ENCODE data around the gene NKD1. TPM values are rescaled to one million over a fixed set of nuclear protein-coding genes. Genes with fewer than 3 reads are reported as not detected.

Gene NKD1
- total RNA-seq, 1 experiment from 2014 or later, result 0.02 TPM

- H3K9me3 ChIP-seq (replicated peaks), result no peaks in the 10 kb centered on the region
- H3K4me3 ChIP-seq, result no peak overlapping the region
These were observed 7.2 kb downstream of the NKD1 start for GRCh38 chr16:50555269-50555875.

GRCh38 chr16:50555952-50556673, 7.9 kb downstream of the NKD1 start:
- no peaks in the 10 kb centered on the region for H3K4me1 ChIP-seq
- H3K9me3 ChIP-seq (replicated peaks), result no peaks in the 10 kb centered on the region
- no peaks in the 10 kb centered on the region for H3K27me3 ChIP-seq
- no peaks in the 10 kb centered on the region for H3K36me3 ChIP-seq
- no peak overlapping the region for H3K27ac ChIP-seq
- no peak for DNase-seq
- no peak overlapping the region for H3K4me3 ChIP-seq

More at GRCh38 chr16:50555269-50555875, 7.2 kb downstream of the NKD1 start:
- H3K27ac ChIP-seq, result no peak overlapping the region
- DNase-seq, result no peak
- H3K36me3 ChIP-seq, result no peaks in the 10 kb centered on the region
- H3K4me1 ChIP-seq, result no peaks in the 10 kb centered on the region
- H3K27me3 ChIP-seq, result no peaks in the 10 kb centered on the region

GRCh38 chr16:50557046-50557445, 8.8 kb downstream of the NKD1 start:
- H3K36me3 ChIP-seq, result no peaks in the 10 kb centered on the region
- H3K27me3 ChIP-seq, result no peaks in the 10 kb centered on the region
- H3K4me3 ChIP-seq, result no peak overlapping the region
- no peaks in the 10 kb centered on the region for H3K4me1 ChIP-seq
- DNase-seq, result no peak
- H3K9me3 ChIP-seq (replicated peaks), result no peaks in the 10 kb centered on the region
- H3K27ac ChIP-seq, result no peak overlapping the region

- Histone ChIP-seq H3K4me1 (no peaks in the 10 kb centered on the region), H3K27me3 (no peaks in the 10 kb centered on the region), H3K4me3 (no peak overlapping the region), H3K36me3 (no peaks in the 10 kb centered on the region), H3K27ac (no peak overlapping the region), H3K9me3 (replicated peaks) (no peaks in the 10 kb centered on the region)
- no peak for DNase-seq
These were observed 10.7 kb downstream of the NKD1 start for GRCh38 chr16:50558913-50559312.

- H3K27ac ChIP-seq, result no peak overlapping the region
- H3K27me3 ChIP-seq, result no peaks in the 10 kb centered on the region
- H3K36me3 ChIP-seq, result no peaks in the 10 kb centered on the region
- H3K4me3 ChIP-seq, result no peak overlapping the region
- H3K9me3 ChIP-seq (replicated peaks), result no peaks in the 10 kb centered on the region
- H3K4me1 ChIP-seq, result no peaks in the 10 kb centered on the region
- DNase-seq, result no peak
These were observed 11.1 kb downstream of the NKD1 start for GRCh38 chr16:50559342-50559741.

GRCh38 chr16:50559804-50560514, 11.8 kb downstream of the NKD1 start:
- Histone ChIP-seq H3K27me3 (no peaks in the 10 kb centered on the region), H3K9me3 (replicated peaks) (no peaks in the 10 kb centered on the region), H3K4me1 (no peaks in the 10 kb centered on the region), H3K4me3 (no peak overlapping the region), H3K36me3 (no peaks in the 10 kb centered on the region), H3K27ac (no peak overlapping the region)
- DNase-seq, result no peak

GRCh38 chr16:50560903-50561863, 13.0 kb downstream of the NKD1 start:
- Histone ChIP-seq H3K4me3 (no peak overlapping the region), H3K36me3 (no peaks in the 10 kb centered on the region), H3K27me3 (no peaks in the 10 kb centered on the region), H3K4me1 (no peaks in the 10 kb centered on the region), H3K9me3 (replicated peaks) (no peaks in the 10 kb centered on the region), H3K27ac (no peak overlapping the region)
- no peak for DNase-seq

GRCh38 chr16:50562657-50563056, 14.5 kb downstream of the NKD1 start:
- H3K27me3 ChIP-seq, result no peaks in the 10 kb centered on the region
- DNase-seq, result no peak
- H3K9me3 ChIP-seq (replicated peaks), result no peaks in the 10 kb centered on the region
- H3K4me1 ChIP-seq, result no peaks in the 10 kb centered on the region
- no peaks in the 10 kb centered on the region for H3K36me3 ChIP-seq
- no peak overlapping the region for H3K27ac ChIP-seq
- no peak overlapping the region for H3K4me3 ChIP-seq

GRCh38 chr16:50563989-50564388, 15.8 kb downstream of the NKD1 start:
- H3K4me3 ChIP-seq, result no peak overlapping the region
- DNase-seq, result no peak
- no peaks in the 10 kb centered on the region for H3K4me1 ChIP-seq
- H3K27ac ChIP-seq, result no peak overlapping the region
- H3K9me3 ChIP-seq (replicated peaks), result no peaks in the 10 kb centered on the region
- peaks cover 4% of the 10 kb centered on the region; the same call in 1 of the 2 replicates for H3K27me3 ChIP-seq
- H3K36me3 ChIP-seq, result no peaks in the 10 kb centered on the region

GRCh38 chr16:50565428-50565827, 17.2 kb downstream of the NKD1 start:
- no peak for DNase-seq
- H3K9me3 ChIP-seq (replicated peaks), result no peaks in the 10 kb centered on the region
- H3K27ac ChIP-seq, result no peak overlapping the region
- H3K4me1 ChIP-seq, result no peaks in the 10 kb centered on the region
- H3K4me3 ChIP-seq, result no peak overlapping the region
- H3K36me3 ChIP-seq, result no peaks in the 10 kb centered on the region
- peaks cover 8% of the 10 kb centered on the region; the same call in 1 of the 2 replicates for H3K27me3 ChIP-seq

- H3K4me1 ChIP-seq, result no peaks in the 10 kb centered on the region
- no peaks in the 10 kb centered on the region for H3K9me3 ChIP-seq (replicated peaks)
- H3K36me3 ChIP-seq, result no peaks in the 10 kb centered on the region
- no peak overlapping the region for H3K4me3 ChIP-seq
- no peak for DNase-seq
- H3K27ac ChIP-seq, result no peak overlapping the region
- peaks cover 11% of the 10 kb centered on the region; the same call in 1 of the 2 replicates for H3K27me3 ChIP-seq
These were observed 18.1 kb downstream of the NKD1 start for GRCh38 chr16:50566014-50566962.

GRCh38 chr16:50567651-50568050, 19.5 kb downstream of the NKD1 start:
- Histone ChIP-seq H3K36me3 (no peaks in the 10 kb centered on the region), H3K9me3 (replicated peaks) (no peaks in the 10 kb centered on the region), H3K27me3 (peaks cover 11% of the 10 kb centered on the region; the same call in 1 of the 2 replicates), H3K4me1 (no peaks in the 10 kb centered on the region), H3K27ac (no peak overlapping the region), H3K4me3 (no peak overlapping the region)
- DNase-seq, result no peak

GRCh38 chr16:50568187-50568815, 20.1 kb downstream of the NKD1 start:
- Histone ChIP-seq H3K27me3 (peaks cover 11% of the 10 kb centered on the region; the same call in 1 of the 2 replicates), H3K9me3 (replicated peaks) (no peaks in the 10 kb centered on the region), H3K4me3 (no peak overlapping the region), H3K36me3 (no peaks in the 10 kb centered on the region), H3K4me1 (no peaks in the 10 kb centered on the region), H3K27ac (no peak overlapping the region)
- DNase-seq, result no peak

Measured in SJCRH30 (cell line).